Hepatocyte (in vitro differentiated cells): ENCODE measurements around the gene PNMA6E. TPM values are rescaled to one million over a fixed set of nuclear protein-coding genes. Genes with fewer than 3 reads are reported as not detected.

Experiments used
- DNase-seq: peaks from one replicate; pipeline ENCODE4 v3.0.0-alpha.2; 2016; ENCODE audit warnings: low spot score
- H2AFZ ChIP-seq: fragments of 200-600 bp; sonication (generic); 2 replicates; pipeline ENCODE4 v1.6.0; 2016; ENCODE audit warnings: antibody characterized with exemption, mild to moderate bottlenecking
- H3K27ac ChIP-seq: fragments of 200-600 bp; sonication (generic); 2 replicates; pipeline ENCODE4 v1.5.1; 2016; ENCODE audit warnings: mild to moderate bottlenecking
- H3K27me3 ChIP-seq: fragments of 200-600 bp; sonication (generic); 2 replicates; pipeline ENCODE4 v1.6.1; 2016
- H3K36me3 ChIP-seq: fragments of 200-600 bp; sonication (generic); replicated peaks from 2 replicates; pipeline ENCODE4 v1.5.1; 2016; ENCODE audit warnings: low read depth; ENCODE audit not compliant: insufficient read depth
- H3K4me1 ChIP-seq: fragments of 200-600 bp; sonication (generic); 2 replicates; pipeline ENCODE4 v1.5.1; 2016; ENCODE audit warnings: mild to moderate bottlenecking, moderate library complexity; ENCODE audit not compliant: insufficient read depth
- H3K4me2 ChIP-seq: fragments of 200-600 bp; sonication (generic); 2 replicates; pipeline ENCODE4 v1.6.0; 2016
- H3K4me3 ChIP-seq: fragments of 200-600 bp; sonication (generic); 2 replicates; pipeline ENCODE4 v1.5.1; 2016; ENCODE audit warnings: mild to moderate bottlenecking
- H3K79me2 ChIP-seq: fragments of 200-600 bp; sonication (generic); 2 replicates; pipeline ENCODE4 v1.6.0; 2017; ENCODE audit warnings: mild to moderate bottlenecking
- H3K9me2 ChIP-seq: fragments of 200-600 bp; sonication (generic); replicated peaks from 2 replicates; pipeline ENCODE4 v1.6.0; 2017; ENCODE audit warnings: mild to moderate bottlenecking; ENCODE audit not compliant: insufficient read depth
- H3K9me3 ChIP-seq: fragments of 200-600 bp; sonication (generic); 2 replicates; pipeline ENCODE4 v1.5.1; 2016; ENCODE audit warnings: low read depth, mild to moderate bottlenecking
- H4K20me1 ChIP-seq: fragments of 200-600 bp; sonication (generic); 2 replicates; pipeline ENCODE4 v1.6.0; 2016; ENCODE audit warnings: mild to moderate bottlenecking; ENCODE audit not compliant: insufficient read depth, poor library complexity, severe bottlenecking
- EZH2 ChIP-seq: fragments of 200-600 bp; sonication (generic); IDR thresholded peaks from 2 replicates; pipeline ENCODE4 v1.6.1; 2016; ENCODE audit warnings: antibody characterized with exemption, mild to moderate bottlenecking, borderline replicate concordance
- EZH2phosphoT487 ChIP-seq: fragments of 200-600 bp; sonication (generic); IDR thresholded peaks from one replicate; pipeline ENCODE4 v1.6.1; 2018; ENCODE audit warnings: antibody characterized with exemption, mild to moderate bottlenecking, low read depth, moderate library complexity; ENCODE audit not compliant: unreplicated experiment, severe bottlenecking
- WGBS: methylation state at CpG from one replicate; pipeline ENCODE4 v1.1.6; 2016; ENCODE audit warnings: low lambda C conversion rate; ENCODE audit errors: missing lambda C conversion rate; 5-methylcytosine and 5-hydroxymethylcytosine counted together
- polyA plus RNA-seq: library from polyadenylated mRNA; unstranded; fragments of >200 nt; fragmentation: Nextera tagmentation; extraction: Ambion mirVana; gene quantifications from 2 replicates; pipeline ENCODE4 v1.2.1, GENCODE V29; 2016
- total RNA-seq: library from RNA; depleted of rRNA; stranded (reverse); fragments of >200 nt; gene quantifications from 2 replicates; pipeline ENCODE4 v1.2.3, GENCODE V29; 2014
- TF ChIP-seq, protein P1 (sequence below): fragments of 200-600 bp; sonication (generic); IDR thresholded peaks from 2 replicates; pipeline ENCODE4 v1.5.1; 2016; ENCODE audit warnings: antibody characterized with exemption, mild to moderate bottlenecking; ENCODE audit not compliant: poor library complexity

PNMA6E gene
- total and polyA plus RNA-seq, 2 experiments from 2014 or later = not detected

DNA sequence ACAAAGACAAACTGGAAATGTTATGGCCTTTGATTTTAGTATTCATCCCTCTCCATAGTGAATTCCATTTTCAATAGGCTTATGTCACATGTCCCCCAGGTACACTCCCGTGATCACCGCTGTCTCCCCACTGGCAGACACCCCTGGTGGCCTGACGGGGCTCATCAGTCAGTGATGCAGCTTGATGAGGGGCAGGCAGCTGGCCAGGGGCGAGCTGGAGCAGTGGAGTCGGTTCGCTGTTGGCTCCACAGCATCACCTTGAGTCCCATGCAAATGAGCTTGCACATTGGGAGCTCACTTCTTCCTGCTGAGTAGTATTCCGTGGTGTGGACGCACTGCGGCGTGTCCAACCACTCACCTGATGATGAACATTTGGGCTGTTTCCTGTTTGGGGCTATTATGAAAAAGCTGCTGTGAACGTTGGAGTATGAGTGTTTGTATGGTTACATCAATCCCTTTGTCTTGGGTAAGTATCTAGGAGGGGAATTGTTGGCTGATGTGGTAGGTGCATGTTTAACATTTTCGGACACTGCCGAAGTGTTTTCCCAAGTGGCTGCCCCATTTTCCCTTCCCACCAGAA, 39.5 kb upstream of the PNMA6E start:
- no peak overlapping the region for H3K4me3 ChIP-seq
- no peak for DNase-seq
- no peaks in the 10 kb centered on the region for H3K27me3 ChIP-seq
- H4K20me1 ChIP-seq = no peaks in the 10 kb centered on the region
- H3K9me3 ChIP-seq = no peaks in the 10 kb centered on the region
- no peaks in the 10 kb centered on the region for H3K36me3 ChIP-seq
- TF ChIP-seq, protein P1, sequence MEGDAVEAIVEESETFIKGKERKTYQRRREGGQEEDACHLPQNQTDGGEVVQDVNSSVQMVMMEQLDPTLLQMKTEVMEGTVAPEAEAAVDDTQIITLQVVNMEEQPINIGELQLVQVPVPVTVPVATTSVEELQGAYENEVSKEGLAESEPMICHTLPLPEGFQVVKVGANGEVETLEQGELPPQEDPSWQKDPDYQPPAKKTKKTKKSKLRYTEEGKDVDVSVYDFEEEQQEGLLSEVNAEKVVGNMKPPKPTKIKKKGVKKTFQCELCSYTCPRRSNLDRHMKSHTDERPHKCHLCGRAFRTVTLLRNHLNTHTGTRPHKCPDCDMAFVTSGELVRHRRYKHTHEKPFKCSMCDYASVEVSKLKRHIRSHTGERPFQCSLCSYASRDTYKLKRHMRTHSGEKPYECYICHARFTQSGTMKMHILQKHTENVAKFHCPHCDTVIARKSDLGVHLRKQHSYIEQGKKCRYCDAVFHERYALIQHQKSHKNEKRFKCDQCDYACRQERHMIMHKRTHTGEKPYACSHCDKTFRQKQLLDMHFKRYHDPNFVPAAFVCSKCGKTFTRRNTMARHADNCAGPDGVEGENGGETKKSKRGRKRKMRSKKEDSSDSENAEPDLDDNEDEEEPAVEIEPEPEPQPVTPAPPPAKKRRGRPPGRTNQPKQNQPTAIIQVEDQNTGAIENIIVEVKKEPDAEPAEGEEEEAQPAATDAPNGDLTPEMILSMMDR = no peak
- TF ChIP-seq EZH2phosphoT487 (no peak), EZH2 (no peak)
- H2AFZ ChIP-seq = no peak overlapping the region
- H3K27ac ChIP-seq = no peak overlapping the region
- no peaks in the 10 kb centered on the region for H3K79me2 ChIP-seq
- WGBS = 77% methylated on average over 13 of the region's 13 CpGs
- no peaks in the 10 kb centered on the region for H3K4me1 ChIP-seq
- H3K4me2 ChIP-seq = no peak overlapping the region
- H3K9me2 ChIP-seq = no peaks in the 10 kb centered on the region

DNA sequence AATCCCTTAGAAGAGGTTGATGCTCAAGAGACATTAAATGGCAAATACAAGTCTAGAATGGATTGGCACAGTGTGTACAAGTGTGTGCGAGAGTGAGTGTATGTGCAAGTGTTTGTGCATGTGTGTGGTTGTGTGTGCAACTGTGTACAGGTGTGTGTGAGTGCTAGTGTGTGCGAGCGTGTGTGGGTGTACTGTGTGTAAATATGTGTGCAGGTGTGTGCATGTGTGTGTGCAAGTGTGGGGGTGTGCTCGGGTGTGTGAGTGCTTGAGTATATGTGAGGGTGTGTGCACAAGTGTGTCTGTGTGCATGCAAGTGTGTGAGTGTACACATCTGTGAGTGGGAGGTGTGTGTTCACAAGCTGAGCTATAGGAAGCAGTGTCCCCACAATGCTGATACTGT, 38.8 kb upstream of the PNMA6E start:
- TF ChIP-seq EZH2 (no peak), EZH2phosphoT487 (no peak)
- TF ChIP-seq, protein P1 = no peak
- no peaks in the 10 kb centered on the region for H3K36me3 ChIP-seq
- WGBS = 89% methylated on average over 4 of the region's 4 CpGs

DNA sequence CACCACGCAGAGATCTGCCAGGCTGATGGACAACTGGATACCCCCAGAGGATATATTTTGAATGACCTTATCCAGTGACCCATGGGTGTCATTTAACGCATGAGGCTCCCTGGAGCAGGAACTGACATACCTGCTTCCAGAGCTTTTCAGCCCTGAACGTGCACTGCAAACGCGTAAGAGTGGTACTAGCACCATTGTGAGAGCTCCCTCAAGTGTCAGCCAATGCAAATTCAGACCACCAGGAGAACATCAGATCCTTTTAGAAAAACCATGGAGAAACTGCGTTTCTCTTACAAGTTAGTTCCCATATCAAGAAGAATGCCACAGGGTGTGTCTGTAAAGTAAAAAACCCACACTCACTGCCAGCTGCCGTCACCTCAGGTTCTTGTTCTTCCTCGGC, 37.4 kb upstream of the PNMA6E start:
- Histone ChIP-seq H2AFZ (no peak overlapping the region), H3K79me2 (no peaks in the 10 kb centered on the region), H3K9me3 (no peaks in the 10 kb centered on the region), H4K20me1 (no peaks in the 10 kb centered on the region), H3K27ac (no peak overlapping the region), H3K36me3 (no peaks in the 10 kb centered on the region), H3K4me1 (no peaks in the 10 kb centered on the region), H3K4me2 (no peak overlapping the region), H3K27me3 (no peaks in the 10 kb centered on the region), H3K9me2 (no peaks in the 10 kb centered on the region), H3K4me3 (no peak overlapping the region)
- DNase-seq = peak; percentile 39
- 57% methylated on average over 8 of the region's 8 CpGs for WGBS
- TF ChIP-seq, protein P1 = peak; percentile 44
- TF ChIP-seq EZH2phosphoT487 (no peak), EZH2 (no peak)

More for the DNA sequence above, 38.8 kb upstream of the PNMA6E start:
- no peak overlapping the region for H3K27ac ChIP-seq
- H3K4me1 ChIP-seq = no peaks in the 10 kb centered on the region
- no peaks in the 10 kb centered on the region for H4K20me1 ChIP-seq
- DNase-seq = no peak
- no peak overlapping the region for H3K4me2 ChIP-seq
- H3K4me3 ChIP-seq = no peak overlapping the region
- H3K9me2 ChIP-seq = no peaks in the 10 kb centered on the region
- H3K9me3 ChIP-seq = no peaks in the 10 kb centered on the region
- no peaks in the 10 kb centered on the region for H3K27me3 ChIP-seq
- H3K79me2 ChIP-seq = no peaks in the 10 kb centered on the region
- H2AFZ ChIP-seq = no peak overlapping the region

DNA sequence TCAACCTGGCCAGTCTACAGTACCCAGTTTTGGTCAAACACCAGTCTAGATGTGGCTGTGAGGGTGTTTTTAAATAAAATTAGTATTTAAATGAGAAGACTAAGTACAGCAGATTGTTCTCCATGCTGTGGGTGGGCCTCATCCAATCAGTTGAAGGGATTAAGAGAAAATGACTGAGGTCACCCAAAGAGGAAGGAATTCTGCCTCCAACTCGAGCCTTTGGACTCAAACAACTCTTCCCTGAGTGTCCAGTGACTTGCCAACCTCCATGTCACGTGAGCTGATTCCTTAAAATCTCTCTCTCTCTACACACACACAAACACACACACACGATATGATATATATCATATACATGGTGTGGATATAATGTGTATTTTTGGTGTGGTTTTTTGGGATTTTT, 34.7 kb upstream of the PNMA6E start:
- no peak overlapping the region for H3K27ac ChIP-seq
- H3K79me2 ChIP-seq = no peaks in the 10 kb centered on the region
- DNase-seq = no peak
- H3K4me1 ChIP-seq = no peaks in the 10 kb centered on the region
- H3K27me3 ChIP-seq = no peaks in the 10 kb centered on the region
- no peaks in the 10 kb centered on the region for H4K20me1 ChIP-seq
- H3K4me2 ChIP-seq = no peak overlapping the region
- TF ChIP-seq, protein P1 = no peak
- TF ChIP-seq EZH2 (no peak), EZH2phosphoT487 (no peak)
- 52% methylated on average over 3 of the region's 3 CpGs for WGBS
- H3K36me3 ChIP-seq = no peaks in the 10 kb centered on the region
- no peak overlapping the region for H2AFZ ChIP-seq
- H3K9me2 ChIP-seq = no peaks in the 10 kb centered on the region
- no peaks in the 10 kb centered on the region for H3K9me3 ChIP-seq
- H3K4me3 ChIP-seq = no peak overlapping the region
